ENCODE measurements around the gene P2RY2. TPM values are rescaled to one million over a fixed set of nuclear protein-coding genes. Genes with fewer than 3 reads are reported as not detected.
"Not testable (repeated sequence)": the region's sequence is repeated elsewhere in the genome, so short reads cannot be mapped to it uniquely, and the experiment has no call there.

P2RY2 gene
- total RNA-seq, 1 donor from 2014 or later, result 12.1 TPM

GRCh38 chr11:73229896-73230875, 12.1 kb downstream of the P2RY2 start:
- no peak for TF ChIP-seq CTCF (conservative IDR thresholded peaks at IDR 0.05)
- Mint-ChIP-seq H3K27me3 (no peaks in the 10 kb centered on the region), H3K9me3 (no peaks in the 10 kb centered on the region), H3K4me3 (no peak overlapping the region), H3K36me3 (peaks cover 3% of the 10 kb centered on the region), H3K27ac (peak overlapping the region; percentile 31), H3K4me1 (ENCODE audit: unreplicated experiment) (peaks cover 43% of the 10 kb centered on the region)
- DNase-seq (ENCODE audit: extremely low spot score, unreplicated experiment), result peak; percentile 32

DNA sequence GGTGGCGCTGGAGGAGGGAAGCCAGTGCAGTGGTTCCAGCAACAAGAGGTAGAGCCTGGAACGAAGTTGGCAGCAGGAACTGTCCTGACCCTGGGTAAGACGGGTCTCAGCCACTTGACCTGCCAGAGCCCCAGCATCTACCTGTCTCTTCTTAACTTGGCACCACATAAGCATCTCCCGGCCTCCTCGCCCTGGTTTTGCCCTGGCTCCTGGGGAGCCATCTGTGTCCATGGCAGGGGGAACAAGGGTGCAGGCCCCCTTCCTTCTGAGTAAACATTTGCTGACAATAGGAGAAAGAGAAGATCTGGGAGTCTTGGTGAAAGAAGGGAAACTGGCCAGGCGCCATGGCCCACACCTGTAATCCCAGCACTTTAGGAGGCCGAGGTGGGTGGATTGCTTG, 12.8 kb downstream of the P2RY2 start:
- Mint-ChIP-seq H3K4me3 (no peak overlapping the region), H3K4me1 (ENCODE audit: unreplicated experiment) (peaks cover 38% of the 10 kb centered on the region), H3K27ac (no peak overlapping the region), H3K9me3 (no peaks in the 10 kb centered on the region), H3K36me3 (no peaks in the 10 kb centered on the region), H3K27me3 (no peaks in the 10 kb centered on the region)
- no peak for DNase-seq (ENCODE audit: extremely low spot score, unreplicated experiment)
- TF ChIP-seq CTCF (conservative IDR thresholded peaks at IDR 0.05), result no peak

DNA sequence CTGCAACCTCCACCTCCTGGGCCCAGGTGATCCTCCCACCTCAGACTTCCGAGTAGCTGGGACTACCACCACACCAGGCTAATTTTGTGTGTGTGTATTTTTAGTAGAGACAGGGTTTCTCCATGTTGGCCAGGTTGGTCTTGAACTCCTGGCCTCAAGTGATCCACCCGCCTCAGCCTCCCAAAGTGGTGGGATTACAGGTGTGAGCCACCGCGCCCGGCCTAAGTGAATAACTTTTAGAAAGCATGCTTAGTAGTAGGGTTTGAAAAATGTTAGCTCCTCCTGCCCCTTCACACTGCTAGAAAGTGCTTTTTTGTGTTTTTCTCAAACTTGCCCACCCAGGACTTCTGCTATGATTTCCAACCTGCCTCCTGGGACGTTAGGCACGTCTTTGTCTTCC, 14.4 kb downstream of the P2RY2 start:
- H3K9me3 Mint-ChIP-seq; H3K27ac Mint-ChIP-seq; DNase-seq (ENCODE audit: extremely low spot score, unreplicated experiment); H3K4me3 Mint-ChIP-seq; H3K36me3 Mint-ChIP-seq; H3K27me3 Mint-ChIP-seq: not testable (repeated sequence)
- peaks cover 31% of the 10 kb centered on the region for H3K4me1 Mint-ChIP-seq (ENCODE audit: unreplicated experiment)

- no peak overlapping the region for H3K4me3 Mint-ChIP-seq
- H3K9me3 Mint-ChIP-seq, result no peaks in the 10 kb centered on the region
- H3K36me3 Mint-ChIP-seq, result no peaks in the 10 kb centered on the region
- no peak overlapping the region for H3K27ac Mint-ChIP-seq
- H3K27me3 Mint-ChIP-seq, result no peaks in the 10 kb centered on the region
- no peak for TF ChIP-seq CTCF (conservative IDR thresholded peaks at IDR 0.05)
- no peak for DNase-seq (ENCODE audit: extremely low spot score, unreplicated experiment)
- H3K4me1 Mint-ChIP-seq (ENCODE audit: unreplicated experiment), result peaks cover 29% of the 10 kb centered on the region
Observed at GRCh38 chr11:73233211-73233610, 15.1 kb downstream of the P2RY2 start.

DNA sequence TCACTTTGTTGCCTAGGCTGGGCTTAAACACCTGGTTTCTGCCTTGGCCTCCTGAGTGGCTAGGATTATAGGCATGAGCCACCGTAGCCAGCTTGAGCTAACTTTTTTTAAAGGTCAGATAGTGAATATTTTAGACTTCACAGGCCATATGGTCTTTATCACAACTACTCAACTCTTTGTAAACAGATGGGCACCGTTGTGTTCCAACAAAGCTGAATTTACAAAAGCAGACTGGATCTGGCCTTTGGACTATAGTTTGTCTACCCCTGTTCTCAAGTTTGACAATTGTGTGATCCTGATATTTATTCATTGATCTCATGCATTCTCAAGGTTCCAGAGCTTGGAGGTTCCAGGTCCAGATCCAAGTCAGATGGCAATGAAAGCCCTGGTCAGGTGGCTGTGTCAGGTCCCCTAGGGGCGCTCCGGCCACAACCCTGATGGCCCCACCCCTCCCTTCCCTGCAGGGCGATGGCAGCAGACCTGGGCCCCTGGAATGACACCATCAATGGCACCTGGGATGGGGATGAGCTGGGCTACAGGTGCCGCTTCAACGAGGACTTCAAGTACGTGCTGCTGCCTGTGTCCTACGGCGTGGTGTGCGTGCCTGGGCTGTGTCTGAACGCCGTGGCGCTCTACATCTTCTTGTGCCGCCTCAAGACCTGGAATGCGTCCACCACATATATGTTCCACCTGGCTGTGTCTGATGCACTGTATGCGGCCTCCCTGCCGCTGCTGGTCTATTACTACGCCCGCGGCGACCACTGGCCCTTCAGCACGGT, 15.8 kb downstream of the P2RY2 start:
- Mint-ChIP-seq H3K4me3 (no peak overlapping the region), H3K4me1 (ENCODE audit: unreplicated experiment) (peaks cover 23% of the 10 kb centered on the region), H3K27me3 (no peaks in the 10 kb centered on the region), H3K36me3 (no peaks in the 10 kb centered on the region), H3K27ac (no peak overlapping the region), H3K9me3 (no peaks in the 10 kb centered on the region)
- DNase-seq (ENCODE audit: extremely low spot score, unreplicated experiment), result no peak
- TF ChIP-seq CTCF (conservative IDR thresholded peaks at IDR 0.05), result no peak

Measured in type B pancreatic cell (in vitro differentiated cells).